ENCODE data around the gene IMMT. TPM values are rescaled to one million over a fixed set of nuclear protein-coding genes. Genes with fewer than 3 reads are reported as not detected.
A peak's percentile ranks its signal among the peaks of the same experiment; 100 is the strongest.
"Not testable (repeated sequence)": the region's sequence is repeated elsewhere in the genome, so short reads cannot be mapped to it uniquely, and the experiment has no call there.

The IMMT gene
- total and polyA plus RNA-seq, 3 experiments from 2014 or later = 65.7 to 149 (median 147) TPM

DNA sequence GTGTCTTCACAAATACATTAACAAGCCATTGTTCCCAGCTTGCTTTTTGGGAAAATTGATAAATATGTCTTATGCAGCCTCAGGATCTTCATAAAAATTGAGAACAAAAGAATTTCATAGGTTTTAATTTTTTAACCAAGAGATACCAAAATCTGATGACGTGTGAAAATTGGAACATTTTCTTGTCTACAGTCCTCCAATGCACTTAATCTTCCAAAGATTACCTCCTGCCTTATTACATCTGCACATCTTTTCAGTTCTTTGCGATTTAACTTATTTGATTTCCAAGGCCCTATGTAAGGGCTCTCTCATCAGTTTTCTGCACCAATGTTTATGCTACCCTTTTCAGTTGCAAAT, 7.1 kb upstream of the IMMT start:
- CTCF ChIA-PET = no interaction called here
- no peaks in the 10 kb centered on the region for H3K27me3 ChIP-seq (ENCODE audit: insufficient read depth, low read length, poor library complexity, severe bottlenecking)
- H3K4me1 Mint-ChIP-seq = peaks cover 38 to 46% (median 46%) of the 10 kb centered on the region in 3 donors
- H3K27ac ChIP-seq (ENCODE audit: low read depth, low read length) = peak overlapping the region; percentile 73
- H3K4me3 Mint-ChIP-seq = peak overlapping the region in 3 of 7 donors; percentile 11 to 90 (median 14)
- H3K4me3 ChIP-seq (ENCODE audit: low read length) = no peak overlapping the region
- peak overlapping the region in 3 of 8 donors; percentile 5 to 73 (median 38) for H3K27ac Mint-ChIP-seq
- peaks cover 0 to 39% (median 9%) of the 10 kb centered on the region in 3 donors for H3K36me3 Mint-ChIP-seq
- peaks cover 9% of the 10 kb centered on the region for H3K36me3 ChIP-seq (ENCODE audit: insufficient read depth, low read length)
- H3K9me3 ChIP-seq (ENCODE audit: low read length) = no peaks in the 10 kb centered on the region
- H3K4me1 ChIP-seq (ENCODE audit: insufficient read depth, low read length) = peaks cover 8% of the 10 kb centered on the region
- POLR2A ChIA-PET = no interaction called here
- H3K27me3 Mint-ChIP-seq = no peaks in the 10 kb centered on the region
- H3K9me3 Mint-ChIP-seq = no peaks in the 10 kb centered on the region
- DNase-seq = no peak

DNA sequence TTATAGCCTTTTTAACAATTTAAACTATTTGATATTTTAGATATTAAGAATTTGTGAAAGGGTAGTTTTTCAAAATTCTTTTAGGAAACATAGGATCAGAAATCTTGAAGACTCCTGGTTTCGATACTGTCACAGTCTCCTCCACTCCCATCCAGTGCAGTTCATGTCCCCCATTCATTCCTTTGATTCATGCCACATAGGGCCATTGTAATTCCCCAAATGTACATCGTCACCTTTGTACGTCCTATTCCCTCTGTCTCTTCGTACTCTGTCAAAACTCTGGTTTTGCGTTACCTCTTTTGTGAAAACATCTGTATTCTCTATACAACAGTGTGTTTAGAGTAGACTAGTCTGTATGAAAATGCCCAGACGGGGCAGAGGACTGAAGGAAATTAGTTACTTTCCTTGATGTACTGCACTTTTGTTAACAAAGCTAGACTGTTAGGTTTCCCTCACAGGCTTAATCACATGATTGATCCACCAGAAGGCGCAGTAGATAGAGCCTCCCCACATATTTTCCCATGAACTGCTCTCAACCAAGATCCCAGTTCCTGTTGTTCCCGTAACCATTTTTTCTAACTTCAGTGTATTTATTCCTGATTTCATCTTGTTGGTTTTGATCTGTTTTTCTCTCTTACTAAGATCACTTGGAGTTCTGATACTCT, 6.5 kb upstream of the IMMT start:
- Histone ChIP-seq H3K27ac (ENCODE audit: low read depth, low read length) (peak overlapping the region; percentile 73), H3K36me3 (ENCODE audit: insufficient read depth, low read length) (peaks cover 6% of the 10 kb centered on the region), H3K4me3 (ENCODE audit: low read length) (no peak overlapping the region), H3K4me1 (ENCODE audit: insufficient read depth, low read length) (peaks cover 8% of the 10 kb centered on the region), H3K27me3 (ENCODE audit: insufficient read depth, low read length, poor library complexity, severe bottlenecking) (no peaks in the 10 kb centered on the region), H3K9me3 (ENCODE audit: low read length) (no peaks in the 10 kb centered on the region)
- ChIA-PET CTCF (no interaction called here), POLR2A (no interaction called here)
- Mint-ChIP-seq H3K27me3 (no peaks in the 10 kb centered on the region), H3K9me3 (no peaks in the 10 kb centered on the region), H3K4me3 (peak overlapping the region in 4 of 7 donors; percentile 11 to 90 (median 30)), H3K36me3 (peaks cover 0 to 35% (median 6%) of the 10 kb centered on the region in 3 donors), H3K4me1 (peaks cover 41 to 50% (median 50%) of the 10 kb centered on the region in 3 donors), H3K27ac (peak overlapping the region in 3 of 8 donors; percentile 38 to 78 (median 73))
- no peak for DNase-seq

DNA sequence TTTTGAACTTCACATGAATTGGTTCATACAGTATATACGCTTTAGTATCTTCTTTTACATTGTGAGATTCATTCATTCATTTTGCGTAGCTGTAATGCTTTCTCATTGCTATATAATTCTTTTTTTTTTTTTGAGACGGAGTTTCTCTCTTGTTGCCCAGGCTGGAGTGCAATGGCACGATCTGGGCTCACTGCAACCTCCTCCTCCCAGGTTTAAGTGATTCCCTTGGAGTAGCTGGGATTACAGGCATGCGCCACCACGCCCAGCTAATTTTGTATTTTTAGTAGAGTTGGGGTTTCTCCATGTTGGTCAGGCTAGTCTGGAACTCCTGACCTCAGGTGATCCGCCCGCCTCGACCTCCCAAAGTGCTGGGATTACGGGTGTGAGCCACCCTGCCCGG, 5.3 kb upstream of the IMMT start:
- POLR2A ChIA-PET; DNase-seq; CTCF ChIA-PET; H3K9me3 Mint-ChIP-seq; H3K27me3 ChIP-seq (ENCODE audit: insufficient read depth, low read length, poor library complexity, severe bottlenecking); H3K36me3 ChIP-seq (ENCODE audit: insufficient read depth, low read length); H3K9me3 ChIP-seq (ENCODE audit: low read length); H3K4me3 ChIP-seq (ENCODE audit: low read length); H3K27me3 Mint-ChIP-seq: not testable (repeated sequence)
- Mint-ChIP-seq H3K27ac (peak overlapping the region in 5 of 8 donors; percentile 58 to 78 (median 64)), H3K4me1 (peaks cover 47 to 58% (median 58%) of the 10 kb centered on the region in 3 donors), H3K4me3 (peak overlapping the region; percentile 66 to 100 (median 93)), H3K36me3 (peaks cover 0 to 27% (median 2%) of the 10 kb centered on the region in 3 donors)
- peaks cover 13% of the 10 kb centered on the region for H3K4me1 ChIP-seq (ENCODE audit: insufficient read depth, low read length)
- peak overlapping the region; percentile 73 for H3K27ac ChIP-seq (ENCODE audit: low read depth, low read length)

DNA sequence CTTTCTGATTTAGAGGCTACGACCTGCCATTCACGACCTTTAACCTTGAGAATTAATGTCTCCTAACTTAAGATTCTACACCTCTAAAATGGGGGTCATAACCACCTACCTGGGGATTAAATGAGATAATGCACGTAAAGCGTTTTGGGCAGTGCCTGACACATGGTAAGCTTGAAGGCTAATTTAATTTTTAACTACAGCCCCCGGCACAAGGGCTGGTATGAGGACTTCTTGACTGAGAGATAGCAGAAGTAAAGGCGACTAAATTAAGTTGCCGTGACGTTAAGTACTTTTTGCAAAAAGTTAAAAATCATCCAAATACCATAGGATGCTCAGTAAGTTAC, 4.5 kb upstream of the IMMT start:
- no peaks in the 10 kb centered on the region for H3K9me3 Mint-ChIP-seq
- Histone ChIP-seq H3K9me3 (ENCODE audit: low read length) (no peaks in the 10 kb centered on the region), H3K4me3 (ENCODE audit: low read length) (peak overlapping the region; percentile 91), H3K27ac (ENCODE audit: low read depth, low read length) (peak overlapping the region; percentile 73), H3K36me3 (ENCODE audit: insufficient read depth, low read length) (no peaks in the 10 kb centered on the region), H3K27me3 (ENCODE audit: insufficient read depth, low read length, poor library complexity, severe bottlenecking) (no peaks in the 10 kb centered on the region), H3K4me1 (ENCODE audit: insufficient read depth, low read length) (peaks cover 13% of the 10 kb centered on the region)
- ChIA-PET POLR2A (interaction anchor here (1.0 kb wide), 1 partner anchor 241 kb away, joined by 4 read pairs; the partner anchor contains the start of gene KDM3A), CTCF (no interaction called here)
- no peaks in the 10 kb centered on the region for H3K27me3 Mint-ChIP-seq
- H3K27ac Mint-ChIP-seq = peak overlapping the region; percentile 78 to 99 (median 96)
- H3K4me1 Mint-ChIP-seq = peaks cover 47 to 65% (median 64%) of the 10 kb centered on the region in 3 donors
- peak overlapping the region; percentile 93 to 100 (median 99) for H3K4me3 Mint-ChIP-seq
- no peak for DNase-seq
- peaks cover 0 to 31% (median 2%) of the 10 kb centered on the region in 3 donors for H3K36me3 Mint-ChIP-seq

DNA sequence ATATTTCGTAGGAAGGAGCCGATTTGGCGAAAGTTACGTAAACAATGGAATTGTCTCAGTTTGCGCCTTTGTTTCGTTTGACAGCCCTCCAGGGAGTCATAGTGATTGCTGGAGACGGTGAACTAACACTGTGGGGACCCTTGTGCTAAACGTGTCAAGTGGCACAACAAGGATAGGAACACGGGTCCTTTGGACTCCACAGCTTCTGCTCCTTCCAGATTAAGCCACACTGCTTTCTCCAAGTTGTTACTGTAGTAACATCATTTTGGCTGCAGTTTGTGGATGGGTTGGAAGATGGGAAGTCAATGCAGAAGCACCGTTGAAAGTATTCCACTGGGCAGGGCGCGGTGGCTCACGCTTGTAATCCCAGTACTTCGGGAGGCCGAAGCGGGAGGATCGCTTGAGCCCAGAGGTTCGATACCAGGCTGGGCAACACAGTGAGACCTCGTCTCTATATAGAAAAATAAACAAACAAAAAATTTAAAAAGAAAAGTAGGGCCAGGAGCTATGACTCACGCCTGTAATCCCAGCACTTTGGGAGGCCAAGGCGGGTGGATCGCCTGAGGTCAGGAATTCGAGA, 636 bp upstream of the IMMT start:
- peaks cover 50 to 75% (median 74%) of the 10 kb centered on the region in 3 donors for H3K4me1 Mint-ChIP-seq
- no peak for DNase-seq

DNA sequence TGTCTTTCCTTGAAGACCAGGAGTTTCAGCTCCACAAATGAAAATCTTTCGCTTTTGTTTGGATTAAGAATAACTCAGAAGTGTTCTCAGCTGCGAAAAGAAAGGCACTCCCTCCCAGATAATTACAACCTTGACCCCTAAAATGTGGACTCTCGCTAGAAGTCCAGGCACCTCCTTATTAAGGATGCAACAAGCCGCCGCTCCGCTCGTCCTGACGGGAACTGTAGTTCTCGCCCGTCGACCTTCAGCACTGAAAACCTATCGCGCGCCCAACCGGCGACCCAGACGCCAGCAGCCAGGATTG, 559 bp downstream of the IMMT start:
- Histone ChIP-seq H3K27me3 (ENCODE audit: insufficient read depth, low read length, poor library complexity, severe bottlenecking) (no peaks in the 10 kb centered on the region), H3K27ac (ENCODE audit: low read depth, low read length) (peak overlapping the region; percentile 94), H3K36me3 (ENCODE audit: insufficient read depth, low read length) (no peaks in the 10 kb centered on the region), H3K4me1 (ENCODE audit: insufficient read depth, low read length) (peaks cover 34% of the 10 kb centered on the region), H3K4me3 (ENCODE audit: low read length) (peak overlapping the region; percentile 69), H3K9me3 (ENCODE audit: low read length) (no peaks in the 10 kb centered on the region)
- Mint-ChIP-seq H3K27ac (peak overlapping the region; percentile 88 to 99 (median 94)), H3K4me3 (peak overlapping the region; percentile 89 to 98 (median 93)), H3K4me1 (peaks cover 52 to 76% (median 75%) of the 10 kb centered on the region in 3 donors), H3K27me3 (no peaks in the 10 kb centered on the region), H3K36me3 (peaks cover 0 to 45% (median 7%) of the 10 kb centered on the region in 3 donors), H3K9me3 (no peaks in the 10 kb centered on the region)
- ChIA-PET CTCF (interaction anchor here (1.7 to 2.3 kb wide), 2 partner anchors 9 to 466 kb away, joined by 4 to 8 read pairs; no protein-coding TSS in a partner anchor), POLR2A (interaction anchor here (2.3 to 2.8 kb wide), 2 partner anchors 9 to 247 kb away, joined by 8 to 20 read pairs; partner anchors contain the start of gene KDM3A)
- no peak for DNase-seq

More for the DNA sequence above, 636 bp upstream of the IMMT start:
- ChIA-PET POLR2A (interaction anchor here (1.2 to 2.8 kb wide), 3 partner anchors 11 to 342 kb away, joined by 4 to 20 read pairs (median 8); partner anchors contain the start of gene KDM3A), CTCF (interaction anchor here (1.1 to 1.7 kb wide), 2 partner anchors 9 to 467 kb away, joined by 3 to 4 read pairs; no protein-coding TSS in a partner anchor)
- H3K27me3 Mint-ChIP-seq = no peaks in the 10 kb centered on the region
- H3K36me3 ChIP-seq (ENCODE audit: insufficient read depth, low read length) = no peaks in the 10 kb centered on the region
- H3K4me3 ChIP-seq (ENCODE audit: low read length) = peak overlapping the region; percentile 69
- H3K9me3 Mint-ChIP-seq = no peaks in the 10 kb centered on the region
- peak overlapping the region; percentile 94 for H3K27ac ChIP-seq (ENCODE audit: low read depth, low read length)
- H3K4me3 Mint-ChIP-seq = peak overlapping the region; percentile 89 to 98 (median 93)
- no peaks in the 10 kb centered on the region for H3K9me3 ChIP-seq (ENCODE audit: low read length)
- peaks cover 0 to 33% (median 6%) of the 10 kb centered on the region in 3 donors for H3K36me3 Mint-ChIP-seq
- peaks cover 42% of the 10 kb centered on the region for H3K4me1 ChIP-seq (ENCODE audit: insufficient read depth, low read length)
- H3K27me3 ChIP-seq (ENCODE audit: insufficient read depth, low read length, poor library complexity, severe bottlenecking) = no peaks in the 10 kb centered on the region
- H3K27ac Mint-ChIP-seq = peak overlapping the region; percentile 88 to 99 (median 94)

DNA sequence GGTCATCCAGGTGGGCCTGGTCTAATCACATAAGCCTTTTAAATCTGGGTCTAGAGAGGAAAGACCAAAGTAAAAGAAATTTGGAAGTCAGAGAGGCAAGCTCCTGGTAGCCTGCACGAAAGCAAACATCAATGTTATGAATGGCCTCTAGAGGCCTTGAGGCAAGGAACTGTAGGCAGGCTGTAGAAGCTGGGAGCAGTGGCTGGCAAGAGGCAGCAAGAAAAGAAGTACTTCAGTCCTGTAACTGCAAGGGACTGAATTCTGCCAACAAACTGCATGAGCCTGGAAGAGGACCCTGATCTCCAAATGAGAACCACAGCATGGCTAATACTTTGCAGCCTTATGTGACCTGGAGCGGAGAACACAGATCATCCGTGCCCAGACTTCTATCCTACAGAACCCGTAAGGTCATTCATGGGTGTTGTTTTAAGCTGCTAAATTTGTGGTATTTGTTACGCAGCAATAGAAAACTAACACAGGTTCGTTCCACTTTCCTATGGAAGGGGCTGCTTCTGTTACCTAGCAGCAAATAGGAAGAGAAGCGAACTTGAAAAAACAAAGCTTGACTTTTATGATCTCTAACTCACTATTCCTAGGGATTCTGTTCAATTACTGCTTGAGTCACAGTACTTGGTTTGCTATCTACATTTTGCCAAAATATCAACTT, 1.2 kb downstream of the IMMT start:
- Histone ChIP-seq H3K9me3 (ENCODE audit: low read length) (no peaks in the 10 kb centered on the region), H3K4me1 (ENCODE audit: insufficient read depth, low read length) (peaks cover 34% of the 10 kb centered on the region), H3K27me3 (ENCODE audit: insufficient read depth, low read length, poor library complexity, severe bottlenecking) (no peaks in the 10 kb centered on the region), H3K36me3 (ENCODE audit: insufficient read depth, low read length) (no peaks in the 10 kb centered on the region), H3K4me3 (ENCODE audit: low read length) (peak overlapping the region; percentile 69), H3K27ac (ENCODE audit: low read depth, low read length) (peak overlapping the region; percentile 94)
- ChIA-PET POLR2A (interaction anchor here (2.3 to 2.8 kb wide), 2 partner anchors 9 to 248 kb away, joined by 8 to 20 read pairs; partner anchors contain the start of gene KDM3A), CTCF (interaction anchor here (1.7 to 2.3 kb wide), 2 partner anchors 9 to 465 kb away, joined by 4 to 8 read pairs; no protein-coding TSS in a partner anchor)
- H3K27ac Mint-ChIP-seq = peak overlapping the region; percentile 85 to 99 (median 94)
- H3K4me1 Mint-ChIP-seq = peaks cover 47 to 75% (median 74%) of the 10 kb centered on the region in 3 donors
- DNase-seq = no peak
- no peaks in the 10 kb centered on the region for H3K27me3 Mint-ChIP-seq
- no peaks in the 10 kb centered on the region for H3K9me3 Mint-ChIP-seq
- peak overlapping the region; percentile 89 to 98 (median 93) for H3K4me3 Mint-ChIP-seq
- H3K36me3 Mint-ChIP-seq = peaks cover 0 to 41% (median 7%) of the 10 kb centered on the region in 3 donors

All from CD8-positive, alpha-beta memory T cell (primary cell).